Measurements from ENCODE around the gene VSTM2B. TPM values are rescaled to one million over a fixed set of nuclear protein-coding genes. Genes with fewer than 3 reads are reported as not detected.

VSTM2B gene
- polyA plus RNA-seq, 1 donor (not counting 4 experiments of a cell fraction or from before 2014, with no cell fraction given): not detected

GRCh38 chr19:29524201-29524911 lies 1.4 kb upstream of the VSTM2B start:
- DNase-seq (ENCODE audit: low read depth, low spot score) (no peak), FAIRE-seq (no peak)
- no peaks in the 10 kb centered on the region for H3K4me1 ChIP-seq (ENCODE audit: control insufficient read depth, extremely low read depth, insufficient read depth, low read length)
- H3K27ac ChIP-seq (ENCODE audit: control insufficient read depth, insufficient read depth, low read length): no peak overlapping the region
- peaks cover 60% of the 10 kb centered on the region for H3K27me3 ChIP-seq (ENCODE audit: control insufficient read depth, extremely low read depth, insufficient read depth, low read length)
- no peak overlapping the region for H3K9ac ChIP-seq (ENCODE audit: control insufficient read depth, extremely low read depth, insufficient read depth, low read length)
- dilution Hi-C loops (cut with MboI; ENCODE audit: extremely low pct_ligation_motif_present, low sequenced_read_pairs): no loop called here
- TF ChIP-seq EZH2 (IDR thresholded peaks at IDR 0.05; ENCODE audit: low read length): no peak
- TF ChIP-seq, protein P1, sequence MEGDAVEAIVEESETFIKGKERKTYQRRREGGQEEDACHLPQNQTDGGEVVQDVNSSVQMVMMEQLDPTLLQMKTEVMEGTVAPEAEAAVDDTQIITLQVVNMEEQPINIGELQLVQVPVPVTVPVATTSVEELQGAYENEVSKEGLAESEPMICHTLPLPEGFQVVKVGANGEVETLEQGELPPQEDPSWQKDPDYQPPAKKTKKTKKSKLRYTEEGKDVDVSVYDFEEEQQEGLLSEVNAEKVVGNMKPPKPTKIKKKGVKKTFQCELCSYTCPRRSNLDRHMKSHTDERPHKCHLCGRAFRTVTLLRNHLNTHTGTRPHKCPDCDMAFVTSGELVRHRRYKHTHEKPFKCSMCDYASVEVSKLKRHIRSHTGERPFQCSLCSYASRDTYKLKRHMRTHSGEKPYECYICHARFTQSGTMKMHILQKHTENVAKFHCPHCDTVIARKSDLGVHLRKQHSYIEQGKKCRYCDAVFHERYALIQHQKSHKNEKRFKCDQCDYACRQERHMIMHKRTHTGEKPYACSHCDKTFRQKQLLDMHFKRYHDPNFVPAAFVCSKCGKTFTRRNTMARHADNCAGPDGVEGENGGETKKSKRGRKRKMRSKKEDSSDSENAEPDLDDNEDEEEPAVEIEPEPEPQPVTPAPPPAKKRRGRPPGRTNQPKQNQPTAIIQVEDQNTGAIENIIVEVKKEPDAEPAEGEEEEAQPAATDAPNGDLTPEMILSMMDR (optimal IDR thresholded peaks at IDR 0.05 in 1 of 3, IDR thresholded peaks at IDR 0.05 in 1 of 3, conservative IDR thresholded peaks at IDR 0.05 in 1 of 3; ENCODE audit: extremely low read depth in 1 of 3, insufficient read depth in 2 of 3, low read length in 3 of 3): no peak
- H3K9me3 ChIP-seq (ENCODE audit: control insufficient read depth, low read depth, low read length): no peaks in the 10 kb centered on the region
- no peak overlapping the region for H3K4me3 ChIP-seq (ENCODE audit: control insufficient read depth in 2 of 3, extremely low read depth in 1 of 3, insufficient read depth in 2 of 3, low read depth in 1 of 3, low read length in 3 of 3)
- H3K79me2 ChIP-seq (ENCODE audit: control insufficient read depth, insufficient read depth, low read length): no peaks in the 10 kb centered on the region
- no peaks in the 10 kb centered on the region for H3K36me3 ChIP-seq (ENCODE audit: control insufficient read depth in 2 of 2, extremely low read depth in 1 of 2, insufficient read depth in 2 of 2, low read length in 2 of 2)
- H3K4me2 ChIP-seq (ENCODE audit: control insufficient read depth, extremely low read depth, insufficient read depth, low read depth, low read length): no peak overlapping the region
- H4K20me1 ChIP-seq (ENCODE audit: control insufficient read depth, extremely low read depth, insufficient read depth, low read length): no peaks in the 10 kb centered on the region
- H2AFZ ChIP-seq (ENCODE audit: control insufficient read depth, low read length): no peak overlapping the region
- no peaks in the 10 kb centered on the region for H3K9me1 ChIP-seq (ENCODE audit: control insufficient read depth, extremely low read depth, insufficient read depth, low read length)

DNA sequence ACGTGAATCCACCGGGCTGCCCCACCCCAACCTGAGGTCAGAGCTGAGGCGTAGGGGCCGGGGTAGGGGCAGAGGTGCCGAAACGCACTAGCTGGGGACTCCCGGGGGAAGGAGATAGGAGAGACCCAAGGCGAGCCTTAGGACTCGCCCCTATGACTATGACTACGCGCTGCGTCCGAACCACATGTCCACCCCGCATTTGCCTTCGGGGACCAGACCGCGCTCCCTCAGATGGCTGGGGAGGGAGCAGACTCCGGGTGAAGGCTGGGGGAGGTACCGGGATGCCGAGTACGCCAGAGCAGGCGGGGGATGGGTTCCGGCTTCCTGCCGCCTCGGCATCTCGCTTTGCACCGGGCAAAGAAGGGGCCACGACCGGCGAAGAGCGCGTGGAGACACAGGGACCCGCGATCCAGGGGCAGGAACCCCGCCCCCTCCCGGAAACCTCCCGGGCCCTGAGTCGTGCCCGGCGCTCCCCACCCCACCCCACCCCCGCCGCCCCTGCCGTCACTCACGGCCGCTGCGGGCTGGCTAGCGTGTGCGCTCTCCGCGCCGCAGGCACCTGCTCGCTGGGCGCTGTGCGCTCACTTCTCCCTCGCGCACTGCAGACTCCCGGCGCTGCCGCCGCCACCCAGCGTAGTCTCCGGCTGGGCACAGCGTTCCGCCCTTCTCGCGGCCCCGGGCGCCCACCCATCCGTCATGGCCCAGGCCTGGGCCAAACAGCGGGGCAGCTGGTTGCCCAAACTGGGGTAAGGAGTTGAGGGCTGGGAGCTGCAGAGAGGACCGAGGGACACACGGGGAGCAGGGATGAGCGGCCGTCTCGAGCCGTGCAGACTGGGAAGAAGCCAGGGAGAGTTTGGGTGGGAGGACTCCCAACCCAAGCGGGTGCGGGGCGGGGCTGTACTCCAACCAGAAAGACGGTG lies 622 bp upstream of the VSTM2B start:
- Histone ChIP-seq H3K9me1 (ENCODE audit: control insufficient read depth, extremely low read depth, insufficient read depth, low read length) (no peaks in the 10 kb centered on the region), H4K20me1 (ENCODE audit: control insufficient read depth, extremely low read depth, insufficient read depth, low read length) (no peaks in the 10 kb centered on the region), H3K27ac (ENCODE audit: control insufficient read depth, insufficient read depth, low read length) (no peak overlapping the region), H3K36me3 (ENCODE audit: control insufficient read depth in 2 of 2, extremely low read depth in 1 of 2, insufficient read depth in 2 of 2, low read length in 2 of 2) (no peaks in the 10 kb centered on the region), H2AFZ (ENCODE audit: control insufficient read depth, low read length) (no peak overlapping the region), H3K4me2 (ENCODE audit: control insufficient read depth, extremely low read depth, insufficient read depth, low read depth, low read length) (no peak overlapping the region), H3K9me3 (ENCODE audit: control insufficient read depth, low read depth, low read length) (peaks cover 1% of the 10 kb centered on the region), H3K4me3 (ENCODE audit: control insufficient read depth in 2 of 3, extremely low read depth in 1 of 3, insufficient read depth in 2 of 3, low read depth in 1 of 3, low read length in 3 of 3) (no peak overlapping the region), H3K4me1 (ENCODE audit: control insufficient read depth, extremely low read depth, insufficient read depth, low read length) (no peaks in the 10 kb centered on the region), H3K9ac (ENCODE audit: control insufficient read depth, extremely low read depth, insufficient read depth, low read length) (no peak overlapping the region), H3K79me2 (ENCODE audit: control insufficient read depth, insufficient read depth, low read length) (no peaks in the 10 kb centered on the region), H3K27me3 (ENCODE audit: control insufficient read depth, extremely low read depth, insufficient read depth, low read length) (peaks cover 68% of the 10 kb centered on the region)
- TF ChIP-seq, protein P1 (optimal IDR thresholded peaks at IDR 0.05 in 1 of 3, IDR thresholded peaks at IDR 0.05 in 1 of 3, conservative IDR thresholded peaks at IDR 0.05 in 1 of 3; ENCODE audit: extremely low read depth in 1 of 3, insufficient read depth in 2 of 3, low read length in 3 of 3): no peak
- no peak for TF ChIP-seq EZH2 (IDR thresholded peaks at IDR 0.05; ENCODE audit: low read length)
- dilution Hi-C loops (cut with MboI; ENCODE audit: extremely low pct_ligation_motif_present, low sequenced_read_pairs): no loop called here
- DNase-seq (ENCODE audit: low read depth, low spot score) (no peak), FAIRE-seq (no peak)
